Breast epithelium (tissue), 4 donors: ENCODE data around the gene IL26. TPM values are rescaled to one million over a fixed set of nuclear protein-coding genes. Genes with fewer than 3 reads are reported as not detected.

Source experiments
- DNase-seq, 2 donors: peaks; one replicate each; pipeline ENCODE4 v3.0.0-alpha.2; 2019; ENCODE audit warnings: low spot score in 2 of 2
- H3K27ac ChIP-seq, 2 donors: fragments of 200-600 bp; sonication (generic) in 1 of 2; one replicate each; pipeline ENCODE4 v1.5.1; 2016 to 2019; ENCODE audit warnings: mild to moderate bottlenecking in 1 of 2
- H3K27me3 ChIP-seq, 2 donors: fragments of 200-600 bp; sonication (generic) in 1 of 2; one replicate each; pipeline versions ENCODE4 v1.5.1 to v1.6.0; 2017 to 2019; ENCODE audit warnings: control low read depth in 1 of 2, mild to moderate bottlenecking in 1 of 2
- H3K36me3 ChIP-seq: fragments of 200-600 bp; one replicate; pipeline ENCODE4 v1.5.1; 2019
- H3K4me1 ChIP-seq, 2 donors: fragments of 200-600 bp; sonication (generic); one replicate each; pipeline ENCODE4 v1.5.1; 2016 to 2019; ENCODE audit warnings: control low read depth in 1 of 2
- H3K4me3 ChIP-seq, 3 donors: fragments of 200-600 bp; sonication (generic); 1 replicate in 2 of 3; 2 replicates in 1 of 3; pipeline ENCODE4 v1.5.1; 2016 to 2019; ENCODE audit warnings: mild to moderate bottlenecking in 3 of 3, moderate library complexity in 2 of 3
- H3K9me3 ChIP-seq, 2 donors: fragments of 200-600 bp; sonication (generic) in 1 of 2; one replicate each; pipeline ENCODE4 v1.5.1; 2016 to 2019; ENCODE audit warnings: control low read depth in 1 of 2
- POLR2A ChIP-seq: fragments of 450-650 bp; IDR thresholded peaks from one replicate; pipeline ENCODE4 v1.6.1; 2016; ENCODE audit warnings: antibody characterized with exemption, mild to moderate bottlenecking, moderate library complexity
- POLR2AphosphoS5 ChIP-seq, 3 donors: sonication (generic); formaldehyde crosslinking; IDR thresholded peaks; one replicate each; pipeline ENCODE4 v1.6.1; 2017; ENCODE audit warnings: antibody characterized with exemption in 3 of 3
- intact Hi-C: fragments of 100-400 bp; cut with DNase I; formaldehyde crosslinking; loops from one replicate; pipeline ENCODE4 v1.15.1; 2023; ENCODE audit warnings: low total_unique reads
- total RNA-seq, 3 donors: library from RNA; depleted of rRNA; stranded (reverse); fragments of >200 nt; gene quantifications; one replicate each; pipeline ENCODE4 v1.1.0, GENCODE V29; 2016

IL26 gene
- total RNA-seq, 3 donors from 2014 or later = not detected

DNA sequence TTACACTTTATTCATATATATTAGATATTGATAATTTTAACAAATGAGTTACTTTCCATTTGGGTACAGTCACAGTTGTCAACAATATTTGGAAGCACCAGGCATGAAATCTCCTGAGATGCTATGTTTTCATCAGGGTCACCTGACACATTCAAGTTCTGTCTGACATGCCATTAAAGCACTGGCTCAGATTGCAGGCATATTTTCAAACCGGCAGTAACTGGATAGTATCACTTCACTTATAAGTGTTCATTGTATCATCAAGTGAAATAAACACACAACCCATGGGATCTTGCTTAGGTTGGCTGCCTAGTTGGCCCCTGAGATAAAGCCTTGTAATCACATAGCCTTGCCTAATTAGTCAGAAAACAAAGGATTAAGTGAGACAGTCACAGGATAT lies 70.8 kb downstream of the IL26 start:
- H3K27ac ChIP-seq = no peak overlapping the region
- intact Hi-C loops = no loop called here
- no peak for DNase-seq
- H3K4me3 ChIP-seq = no peak overlapping the region
- H3K9me3 ChIP-seq = no peaks in the 10 kb centered on the region
- TF ChIP-seq POLR2AphosphoS5 (IDR thresholded peaks at IDR 0.05) (no peak), POLR2A (no peak)
- H3K4me1 ChIP-seq = no peaks in the 10 kb centered on the region
- H3K36me3 ChIP-seq = no peaks in the 10 kb centered on the region
- no peaks in the 10 kb centered on the region for H3K27me3 ChIP-seq

Other genes with a start within 250 kb of the IL26 start
- under 1 TPM in 1 of 3 donors, not detected in 2; 0.16 TPM for gene IFNG-AS1, start 236.4 kb downstream of the IL26 start, total RNA-seq
- gene IFNG, start 66.1 kb downstream of the IL26 start, total RNA-seq = not detected
- gene IL22, start 27.8 kb upstream of the IL26 start, total RNA-seq = not detected
- 10 to 100 TPM; 13.1 to 38.6 (median 18.7) TPM for gene MDM1, start 106.6 kb upstream of the IL26 start, total RNA-seq